GM23248 (cell line): ENCODE measurements around the gene CMTM8.

Experiments used
- EZH2 ChIP-seq: fragments of 200-600 bp; sonication (generic); IDR thresholded peaks from 2 replicates; pipeline ENCODE4 v1.6.1; 2018; ENCODE audit warnings: antibody characterized with exemption, mild to moderate bottlenecking; ENCODE audit not compliant: insufficient read depth, poor library complexity, severe bottlenecking
- EZH2phosphoT487 ChIP-seq: fragments of 200-600 bp; sonication (generic); IDR thresholded peaks from 2 replicates; pipeline ENCODE4 v1.6.1; 2018; ENCODE audit warnings: antibody characterized with exemption, moderate library complexity, mild to moderate bottlenecking, low read depth; ENCODE audit not compliant: insufficient read depth

DNA sequence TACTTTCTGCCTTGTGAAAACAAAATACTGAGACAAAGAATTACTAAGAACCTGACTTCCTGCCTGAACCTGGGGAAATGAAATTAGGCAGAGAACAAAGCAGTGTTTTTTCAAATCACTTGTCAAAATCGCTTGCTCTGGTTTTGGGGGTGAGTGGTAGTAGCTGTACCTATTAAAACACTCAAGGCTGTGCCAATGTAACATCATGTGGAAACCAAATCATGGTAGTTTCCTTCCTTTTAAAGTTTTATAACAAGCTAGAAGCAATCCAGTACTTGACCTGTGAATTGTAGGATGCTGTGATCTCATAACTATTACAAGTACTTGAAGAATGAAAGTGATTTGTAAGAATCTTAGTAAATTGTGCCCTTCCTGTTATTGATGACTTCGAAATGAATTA, 6.7 kb downstream of the CMTM8 start:
- TF ChIP-seq EZH2 (no peak), EZH2phosphoT487 (no peak)
